PC-9 (cell line): ENCODE data around the gene KIF5C. TPM values are rescaled to one million over a fixed set of nuclear protein-coding genes. Genes with fewer than 3 reads are reported as not detected.

ENCODE experiments used
- BruUV-seq: library from RNA; stranded (reverse); fragments of 400-500 nt; replicated peaks from 2 replicates; lab custom pipeline; 2021; lab: Mats Ljungman, UMichigan
- CTCF ChIA-PET: fragments of 300-600 bp; sonication (Branson Sonifier 250); formaldehyde crosslinking; loops from one replicate; lab custom pipeline; 2022; ENCODE audit warnings: antibody characterized with exemption; lab: Charles Lee
- POLR2A ChIA-PET: fragments of 300-600 bp; sonication (Branson Sonifier 250); formaldehyde crosslinking; loops from one replicate; lab custom pipeline; 2022; ENCODE audit warnings: antibody characterized with exemption; ENCODE audit not compliant: unreplicated experiment; lab: Charles Lee
- DNase-seq, 2 experiments: peaks; one replicate each; pipeline versions ENCODE4 v3.0.0 to v3.0.0-alpha.2; 2015 to 2022; ENCODE audit warnings: mixed read lengths in 1 of 2
- H2AFZ ChIP-seq: fragments of 200-600 bp; sonication (generic); 2 replicates; pipeline ENCODE4 v1.8.1; 2017; ENCODE audit warnings: antibody characterized with exemption
- H3F3A ChIP-seq: fragments of 200-600 bp; sonication (generic); 2 replicates; pipeline ENCODE4 v1.8.1; 2017; ENCODE audit warnings: antibody characterized with exemption, mild to moderate bottlenecking, low read depth; ENCODE audit not compliant: insufficient read depth
- H3K27ac ChIP-seq: fragments of 200-600 bp; sonication (generic); 2 replicates; pipeline ENCODE4 v1.6.1; 2016; ENCODE audit warnings: mixed run types
- H3K27me3 ChIP-seq: fragments of 200-600 bp; sonication (generic); 2 replicates; pipeline ENCODE4 v1.6.1; 2016; ENCODE audit warnings: low read depth, mixed run types; ENCODE audit not compliant: insufficient read depth
- H3K36me3 ChIP-seq: fragments of 200-600 bp; sonication (generic); 2 replicates; pipeline ENCODE4 v1.6.1; 2016; ENCODE audit warnings: low read depth, mixed run types
- H3K4me1 ChIP-seq: fragments of 200-600 bp; sonication (generic); replicated peaks from 2 replicates; pipeline ENCODE4 v1.6.1; 2016; ENCODE audit warnings: mixed run types; ENCODE audit not compliant: insufficient read depth
- H3K4me2 ChIP-seq: fragments of 200-600 bp; sonication (generic); 2 replicates; pipeline ENCODE4 v1.6.1; 2017; ENCODE audit warnings: mixed run types
- H3K4me3 ChIP-seq: fragments of 200-600 bp; sonication (generic); 2 replicates; pipeline ENCODE4 v1.6.1; 2016; ENCODE audit warnings: mixed run types
- H3K79me2 ChIP-seq: fragments of 200-600 bp; sonication (generic); 2 replicates; pipeline ENCODE4 v1.6.1; 2017; ENCODE audit warnings: low read depth, mixed run types
- H3K9me2 ChIP-seq: fragments of 200-600 bp; sonication (generic); 2 replicates; pipeline ENCODE4 v1.8.1; 2017; ENCODE audit warnings: mild to moderate bottlenecking; ENCODE audit not compliant: insufficient read depth
- H3K9me3 ChIP-seq: fragments of 200-600 bp; sonication (generic); 2 replicates; pipeline ENCODE4 v1.8.1; 2016; ENCODE audit warnings: low read depth; ENCODE audit not compliant: insufficient read depth
- H4K20me1 ChIP-seq: fragments of 200-600 bp; sonication (generic); 2 replicates; pipeline ENCODE4 v1.8.1; 2017; ENCODE audit not compliant: insufficient read depth
- CTCF ChIP-seq: fragments of 200-600 bp; sonication (generic); conservative IDR thresholded peaks from 2 replicates; pipeline ENCODE4 v1.6.1; 2017; ENCODE audit warnings: mixed run types, antibody characterized with exemption, mild to moderate bottlenecking, moderate library complexity
- EZH2 ChIP-seq: fragments of 200-600 bp; sonication (generic); IDR thresholded peaks from 2 replicates; pipeline ENCODE4 v1.8.0; 2017; ENCODE audit warnings: antibody characterized with exemption, low read depth
- intact Hi-C: fragments of 100-400 bp; cut with micrococcal nuclease; formaldehyde crosslinking; loops from one replicate; pipeline ENCODE4 v1.10.0; 2022; ENCODE audit not compliant: unreplicated experiment
- total RNA-seq: library from RNA; stranded (reverse); gene quantifications from 2 replicates; pipeline ENCODE4 v1.2.3, GENCODE V29; 2021

Gene KIF5C
- total RNA-seq, 1 experiment from 2014 or later = 0.07 TPM

GRCh38 chr2:148947299-148947698 lies 72.3 kb downstream of the KIF5C start:
- CTCF ChIA-PET = no interaction called here
- H3K9me2 ChIP-seq = no peaks in the 10 kb centered on the region
- no peaks in the 10 kb centered on the region for H3K9me3 ChIP-seq
- intact Hi-C loops = no loop called here
- H3K4me2 ChIP-seq = no peak overlapping the region
- TF ChIP-seq EZH2 = no peak
- TF ChIP-seq CTCF = no peak
- no peaks in the 10 kb centered on the region for H3K79me2 ChIP-seq
- H2AFZ ChIP-seq = no peak overlapping the region
- no peaks in the 10 kb centered on the region for H4K20me1 ChIP-seq
- no peak for DNase-seq
- H3K27me3 ChIP-seq = no peaks in the 10 kb centered on the region
- H3F3A ChIP-seq = no peaks in the 10 kb centered on the region
- POLR2A ChIA-PET = no interaction called here
- H3K4me3 ChIP-seq = no peak overlapping the region
- BruUV-seq = no TSS peak
- no peaks in the 10 kb centered on the region for H3K4me1 ChIP-seq
- H3K27ac ChIP-seq = no peak overlapping the region
- no peaks in the 10 kb centered on the region for H3K36me3 ChIP-seq

- Histone ChIP-seq H3K36me3 (no peaks in the 10 kb centered on the region), H3K9me2 (no peaks in the 10 kb centered on the region), H3K9me3 (no peaks in the 10 kb centered on the region), H4K20me1 (no peaks in the 10 kb centered on the region), H3K27me3 (no peaks in the 10 kb centered on the region), H3K4me3 (no peak overlapping the region), H3F3A (no peaks in the 10 kb centered on the region), H3K27ac (no peak overlapping the region), H3K4me2 (no peak overlapping the region), H3K79me2 (no peaks in the 10 kb centered on the region), H3K4me1 (no peaks in the 10 kb centered on the region), H2AFZ (no peak overlapping the region)
- intact Hi-C loops = no loop called here
- POLR2A ChIA-PET = no interaction called here
- CTCF ChIA-PET = no interaction called here
- no peak for TF ChIP-seq EZH2
- TF ChIP-seq CTCF = no peak
- no peak for DNase-seq
- no TSS peak for BruUV-seq
Measured at GRCh38 chr2:148948868-148949267, 73.8 kb downstream of the KIF5C start.

GRCh38 chr2:148949348-148949747 lies 74.3 kb downstream of the KIF5C start:
- Histone ChIP-seq H3K9me2 (no peaks in the 10 kb centered on the region), H2AFZ (no peak overlapping the region), H3K4me1 (no peaks in the 10 kb centered on the region), H3K27ac (no peak overlapping the region), H3K79me2 (no peaks in the 10 kb centered on the region), H3F3A (no peaks in the 10 kb centered on the region), H3K36me3 (no peaks in the 10 kb centered on the region), H3K27me3 (no peaks in the 10 kb centered on the region), H3K4me2 (no peak overlapping the region), H3K4me3 (no peak overlapping the region), H4K20me1 (no peaks in the 10 kb centered on the region), H3K9me3 (no peaks in the 10 kb centered on the region)
- BruUV-seq = no TSS peak
- CTCF ChIA-PET = no interaction called here
- TF ChIP-seq CTCF = no peak
- TF ChIP-seq EZH2 = no peak
- DNase-seq = no peak
- POLR2A ChIA-PET = no interaction called here
- intact Hi-C loops = no loop called here
